Urinary bladder (tissue), 4 donors: Measurements from ENCODE around the gene PPY. TPM values are rescaled to one million over a fixed set of nuclear protein-coding genes. Genes with fewer than 3 reads are reported as not detected.
"Not testable (repeated sequence)": the region's sequence is repeated elsewhere in the genome, so short reads cannot be mapped to it uniquely, and the experiment has no call there.

Experiments
- DNase-seq: peaks from one replicate; pipeline ENCODE4 v3.0.0-alpha.2; 2015; ENCODE audit errors: extremely low spot score
- H3K27ac ChIP-seq: one replicate; pipeline ENCODE4 v1.5.1; 2013; ENCODE audit warnings: low read depth, mild to moderate bottlenecking, moderate library complexity
- H3K36me3 ChIP-seq: one replicate; pipeline ENCODE4 v1.6.1; 2013; ENCODE audit warnings: mild to moderate bottlenecking, moderate library complexity; ENCODE audit not compliant: insufficient read depth
- H3K4me1 ChIP-seq: one replicate; pipeline ENCODE4 v1.6.1; 2013; ENCODE audit warnings: mild to moderate bottlenecking, moderate library complexity; ENCODE audit not compliant: insufficient read depth
- H3K4me3 ChIP-seq: one replicate; pipeline ENCODE4 v1.5.1; 2013; ENCODE audit warnings: low read depth, low read length
- WGBS: extraction: QIAGEN DNeasy Blood & Tissue Kit; methylation state at CpG from one replicate; pipeline ENCODE4 v1.1.7; 2013; 5-methylcytosine and 5-hydroxymethylcytosine counted together
- polyA plus RNA-seq: library from polyadenylated mRNA; stranded (reverse); fragments of 200-250 nt; gene quantifications from one replicate; pipeline ENCODE4 v1.2.3, GENCODE V29; 2013
- total RNA-seq: library from RNA; depleted of rRNA; stranded (reverse); fragments of >200 nt; gene quantifications from one replicate; pipeline ENCODE4 v1.2.3, GENCODE V29; 2014
- donor health status: healthy with polysubstance abuse.
- donor health status: healthy.

The PPY gene
- total and polyA plus RNA-seq, 2 donors, result not detected

DNA sequence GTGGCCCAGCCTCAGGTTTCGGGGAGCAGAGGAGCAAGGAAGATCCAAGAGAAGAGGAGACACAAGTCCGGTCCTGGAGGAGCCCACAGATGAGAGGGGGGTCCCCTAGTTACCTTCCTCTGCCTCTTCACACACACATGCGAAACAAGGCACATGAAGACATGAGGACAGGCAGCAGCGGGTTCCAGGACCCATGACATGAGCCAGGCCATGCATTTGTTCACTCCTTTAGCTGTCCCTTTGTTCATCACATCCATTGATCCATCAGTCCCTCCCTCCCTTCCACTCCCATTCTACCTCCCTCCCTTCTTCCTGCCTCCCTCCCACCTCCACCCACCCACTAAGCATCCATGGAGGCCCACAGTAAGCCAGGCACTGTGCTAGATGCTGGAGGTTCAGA, 9.4 kb downstream of the PPY start:
- no peaks in the 10 kb centered on the region for H3K4me1 ChIP-seq
- no peak for DNase-seq
- H3K27ac ChIP-seq, result no peak overlapping the region
- no peak overlapping the region for H3K4me3 ChIP-seq
- no peaks in the 10 kb centered on the region for H3K36me3 ChIP-seq
- 95% methylated on average over 4 of the region's 4 CpGs for WGBS

DNA sequence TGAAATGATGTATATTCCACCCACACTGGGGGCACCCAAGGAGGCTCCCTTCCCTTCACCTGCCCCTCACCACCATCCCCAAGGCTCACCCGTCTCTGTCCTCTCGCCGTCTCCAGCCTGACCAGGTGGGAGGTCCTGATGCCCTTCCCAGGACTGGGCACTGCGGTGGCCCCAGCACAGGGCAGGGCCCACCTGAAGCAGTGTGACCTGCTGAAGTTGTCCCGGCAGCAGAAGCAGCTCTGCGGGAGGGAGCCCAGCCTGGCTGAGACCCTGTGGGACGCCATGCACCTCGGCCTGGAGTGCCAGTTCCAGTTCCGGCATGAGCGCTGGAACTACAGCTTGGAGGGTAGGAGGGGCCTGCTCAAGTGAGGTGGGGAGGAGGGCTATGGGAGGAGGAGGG, 9.9 kb downstream of the PPY start:
- 79% methylated on average over 10 of the region's 10 CpGs for WGBS
- no peak for DNase-seq
- Histone ChIP-seq H3K4me1 (no peaks in the 10 kb centered on the region), H3K27ac (no peak overlapping the region), H3K4me3 (no peak overlapping the region), H3K36me3 (no peaks in the 10 kb centered on the region)

DNA sequence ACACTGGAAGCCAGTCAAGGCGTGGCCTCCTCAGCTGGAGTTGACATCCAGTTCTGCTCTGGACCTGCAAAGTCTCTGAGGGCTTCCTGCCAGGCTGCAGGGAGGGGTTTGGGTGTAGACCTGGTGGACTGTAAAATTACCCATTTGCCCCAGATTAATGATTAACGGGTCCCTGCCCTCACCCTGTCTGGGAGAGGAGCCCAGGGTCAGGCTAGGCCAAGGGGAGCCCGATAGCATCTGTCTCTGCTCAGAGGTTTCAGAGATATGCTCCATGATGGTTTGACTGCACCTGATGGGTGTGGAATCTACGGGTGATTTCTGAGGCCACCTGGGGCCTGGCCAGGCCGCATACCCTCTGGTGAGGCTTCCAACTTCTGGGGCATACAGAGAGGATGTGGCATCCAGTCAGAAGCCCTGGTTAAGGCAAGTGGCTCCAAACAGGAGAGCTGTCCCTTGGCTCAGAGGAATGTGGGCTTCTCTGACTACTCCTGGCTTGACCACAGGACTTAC, 11.2 kb downstream of the PPY start:
- Histone ChIP-seq H3K36me3 (no peaks in the 10 kb centered on the region), H3K4me3 (no peak overlapping the region), H3K27ac (no peak overlapping the region), H3K4me1 (no peaks in the 10 kb centered on the region)
- no peak for DNase-seq
- 79% methylated on average over 5 of the region's 5 CpGs for WGBS

DNA sequence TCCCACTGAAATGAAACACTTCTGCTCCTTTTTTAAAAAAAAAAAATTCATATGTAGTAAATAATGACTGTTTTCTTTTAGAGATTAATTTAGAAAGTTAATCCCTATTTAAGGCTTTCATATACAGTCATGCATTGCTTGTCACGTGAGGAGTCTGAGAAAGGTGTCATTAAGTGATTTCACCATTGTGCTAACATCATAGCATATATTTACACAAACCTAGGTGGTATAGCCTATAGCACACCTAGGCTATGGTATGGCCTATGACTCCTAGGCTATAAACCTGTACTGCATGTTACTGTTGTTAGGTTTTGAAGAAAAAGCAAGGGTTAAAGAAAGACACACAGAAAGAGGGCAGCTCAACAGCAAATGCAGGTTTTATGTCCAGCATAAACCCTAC, 13.7 kb downstream of the PPY start:
- no peak overlapping the region for H3K27ac ChIP-seq
- no peaks in the 10 kb centered on the region for H3K36me3 ChIP-seq
- WGBS, result 62% methylated on average over 1 of the region's 1 CpG
- no peak overlapping the region for H3K4me3 ChIP-seq
- no peaks in the 10 kb centered on the region for H3K4me1 ChIP-seq
- no peak for DNase-seq

DNA sequence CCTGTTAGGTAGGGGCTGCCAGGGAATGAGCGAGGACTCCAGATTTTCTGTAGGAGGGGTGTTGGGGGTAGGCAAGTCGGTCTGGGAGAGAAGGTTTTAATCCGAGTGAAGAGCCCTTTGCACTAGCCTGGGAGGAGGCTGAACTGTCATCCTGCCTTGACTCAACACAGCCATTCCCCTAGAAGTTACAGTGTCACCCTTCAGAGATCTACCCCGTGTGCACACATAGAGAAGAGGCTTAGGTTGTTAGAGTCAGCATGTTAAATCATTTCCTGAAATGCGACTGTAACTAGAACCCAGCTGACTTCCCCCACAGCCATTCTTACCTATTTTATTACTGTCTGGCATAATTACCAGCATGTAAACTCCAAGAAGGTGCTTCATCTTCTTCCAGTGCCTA, 14.3 kb downstream of the PPY start:
- DNase-seq, H3K4me3 ChIP-seq, H3K4me1 ChIP-seq, H3K27ac ChIP-seq, H3K36me3 ChIP-seq: not testable (repeated sequence)
- WGBS, result 16% methylated on average over 5 of the region's 5 CpGs

DNA sequence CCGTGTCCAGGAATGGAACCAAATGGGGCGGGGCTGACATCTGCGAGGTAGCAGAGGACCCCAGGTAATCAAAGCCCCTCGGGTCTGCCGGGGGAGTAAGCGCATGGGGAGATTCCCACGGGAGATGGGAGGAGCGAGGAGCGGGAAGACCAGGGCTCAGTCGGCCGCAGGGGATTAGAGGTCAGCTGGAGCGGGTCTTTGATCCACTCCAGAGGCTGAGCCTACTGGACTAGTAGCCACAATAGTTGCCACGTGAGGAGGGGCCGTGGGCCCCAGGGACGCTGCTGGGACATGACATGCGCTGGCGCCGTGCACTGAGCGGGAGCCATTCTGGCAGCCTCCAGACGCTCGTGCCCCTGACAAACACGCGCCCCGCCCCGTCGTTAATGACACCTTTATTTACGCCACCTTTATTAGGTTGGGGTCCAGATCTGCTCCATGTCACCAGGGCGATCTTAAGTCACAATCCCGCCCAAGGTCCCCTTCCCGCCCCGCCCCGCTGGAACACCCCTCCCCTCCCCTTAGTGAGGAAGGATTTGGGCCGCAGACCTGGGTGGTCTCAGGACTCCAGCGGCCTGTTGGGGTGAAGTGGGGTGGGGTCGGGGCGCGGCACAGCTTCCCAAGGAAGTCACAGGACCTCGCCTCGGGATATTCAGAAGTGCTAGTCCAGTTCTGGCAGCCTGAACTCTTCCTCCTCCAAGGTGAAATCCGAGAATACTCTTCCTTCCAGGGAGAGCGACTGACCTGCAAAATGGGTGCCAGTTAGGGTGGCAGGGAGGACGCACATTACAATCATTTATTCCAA, 15.0 kb downstream of the PPY start:
- Histone ChIP-seq H3K4me1 (no peaks in the 10 kb centered on the region), H3K36me3 (no peaks in the 10 kb centered on the region), H3K27ac (no peak overlapping the region), H3K4me3 (no peak overlapping the region)
- DNase-seq, result no peak
- 3% methylated on average over 42 of the region's 42 CpGs for WGBS

DNA sequence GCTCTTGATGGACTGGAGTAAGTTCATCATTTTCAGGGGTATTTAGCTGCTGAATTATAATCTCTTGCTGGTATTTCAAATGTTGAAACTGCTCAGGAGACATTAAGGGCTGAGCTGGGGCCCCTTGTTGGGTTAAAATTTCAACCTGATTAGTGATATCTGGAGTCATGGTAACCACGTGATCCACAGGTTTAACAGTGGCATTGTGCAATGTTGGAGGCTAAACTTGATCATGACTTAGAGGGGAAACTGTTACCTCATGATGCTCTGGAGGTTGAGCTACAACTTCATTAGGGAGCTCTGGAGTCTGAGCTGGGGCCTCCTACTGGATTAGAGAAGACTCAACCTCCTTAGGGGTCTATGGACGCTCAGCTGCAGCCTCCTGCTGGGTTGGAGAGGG, 17.7 kb downstream of the PPY start:
- Histone ChIP-seq H3K27ac (no peak overlapping the region), H3K36me3 (no peaks in the 10 kb centered on the region), H3K4me1 (no peaks in the 10 kb centered on the region), H3K4me3 (no peak overlapping the region)
- no peak for DNase-seq
- WGBS, result 62% methylated on average over 2 of the region's 2 CpGs

DNA sequence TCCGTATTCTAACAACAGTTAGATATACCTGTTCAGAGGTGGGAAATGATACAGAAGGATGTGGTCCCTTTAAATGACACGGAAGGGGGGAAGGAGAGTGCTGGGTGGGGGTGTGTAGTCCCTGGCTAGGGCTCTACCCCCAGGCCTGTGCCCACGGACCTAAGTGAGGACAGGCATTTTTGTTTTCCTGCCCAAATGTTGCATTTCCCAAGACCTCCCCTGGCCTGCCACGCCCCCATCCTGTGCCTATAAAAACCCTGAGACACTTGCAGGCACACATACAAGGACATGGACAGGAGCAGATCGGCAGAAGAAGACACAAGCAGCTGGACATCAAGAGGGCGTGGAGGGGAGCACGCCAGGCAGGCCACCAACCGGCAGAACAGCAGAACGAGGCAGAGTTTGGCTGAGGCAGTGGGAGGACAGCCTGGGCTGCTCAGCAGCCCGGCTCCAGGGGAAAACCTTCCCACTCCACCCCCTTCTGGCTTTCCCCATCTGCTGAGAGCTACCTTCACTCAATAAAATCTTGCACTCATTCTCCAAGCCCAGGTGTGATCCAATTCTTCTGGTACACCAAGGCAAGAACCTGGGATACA, 21.7 kb downstream of the PPY start:
- DNase-seq, result no peak
- Histone ChIP-seq H3K27ac (no peak overlapping the region), H3K36me3 (no peaks in the 10 kb centered on the region), H3K4me3 (no peak overlapping the region), H3K4me1 (no peaks in the 10 kb centered on the region)
- WGBS, result 55% methylated on average over 10 of the region's 10 CpGs

DNA sequence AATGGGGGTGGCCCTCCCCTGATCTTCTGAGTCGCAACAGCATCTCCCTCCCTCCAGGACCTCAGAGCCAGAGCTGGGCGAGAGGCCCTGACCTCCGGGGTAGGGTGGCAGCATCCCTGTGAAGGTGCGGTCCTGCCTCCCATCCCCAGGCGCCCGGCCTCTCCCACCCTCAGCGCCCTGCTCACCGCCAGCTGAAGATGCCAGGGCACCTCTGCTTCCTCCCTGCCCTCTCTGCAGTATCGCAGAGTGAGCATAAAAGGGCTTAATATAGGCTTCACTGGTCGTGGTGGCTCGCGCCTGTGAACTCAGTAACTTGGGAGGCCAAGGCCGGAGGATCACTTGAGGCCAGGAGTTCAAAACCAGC, 24.3 kb downstream of the PPY start:
- no peak overlapping the region for H3K27ac ChIP-seq
- 63% methylated on average over 13 of the region's 13 CpGs for WGBS
- no peak for DNase-seq
- H3K4me3 ChIP-seq, result no peak overlapping the region
- no peaks in the 10 kb centered on the region for H3K36me3 ChIP-seq
- no peaks in the 10 kb centered on the region for H3K4me1 ChIP-seq

DNA sequence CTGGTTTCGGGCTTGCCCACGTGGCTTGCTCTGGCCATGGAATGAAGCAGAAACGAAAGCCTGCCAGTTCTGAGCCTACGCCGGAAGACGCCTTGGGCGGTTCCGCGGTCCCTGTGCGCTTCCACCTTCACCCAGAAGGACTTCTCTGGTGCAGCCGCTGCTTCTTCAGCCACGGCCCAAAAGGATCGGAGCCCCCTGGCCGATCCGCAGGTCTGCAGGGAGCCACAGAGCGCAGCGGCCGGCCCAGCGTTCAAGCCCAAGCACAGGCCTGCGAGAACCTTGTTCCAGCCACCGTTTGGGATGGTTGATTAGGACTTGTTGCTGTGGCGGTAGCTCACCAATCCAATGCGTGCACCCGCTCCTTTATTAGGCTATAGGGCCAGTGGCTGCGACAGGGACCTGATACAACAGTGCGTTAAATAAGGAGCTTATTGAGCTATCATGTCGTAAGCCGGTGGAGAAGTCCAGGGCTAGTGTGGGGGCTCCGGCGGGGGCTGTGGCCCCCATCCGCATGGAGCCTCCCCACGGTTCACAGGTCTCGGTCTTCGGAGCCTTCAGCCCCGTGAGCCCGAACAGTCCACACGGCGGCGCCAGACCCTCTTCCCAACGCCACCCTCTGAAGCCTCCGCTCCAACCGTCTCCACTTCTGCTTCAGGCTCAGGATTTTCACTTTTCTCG, 24.8 kb downstream of the PPY start:
- Histone ChIP-seq H3K4me1 (no peaks in the 10 kb centered on the region), H3K4me3 (peak overlapping the region; percentile 7), H3K36me3 (no peaks in the 10 kb centered on the region), H3K27ac (no peak overlapping the region)
- no peak for DNase-seq
- 12% methylated on average over 43 of the region's 43 CpGs for WGBS

DNA sequence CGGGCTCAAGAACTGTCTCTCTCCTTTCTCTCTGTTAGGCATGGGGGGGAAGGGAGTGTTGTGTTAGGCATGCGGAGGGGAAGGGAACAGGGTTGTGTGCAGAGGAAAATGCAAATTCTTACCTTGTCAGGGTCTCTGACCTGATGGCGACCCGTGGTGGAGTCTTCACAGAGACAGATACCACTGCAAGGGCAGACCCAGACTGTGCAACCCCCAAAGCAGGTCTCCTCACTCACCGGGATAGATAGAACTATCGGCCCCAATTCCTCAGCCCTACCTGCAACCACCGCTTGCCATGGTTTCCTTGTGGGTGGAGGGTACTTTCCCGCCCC, 25.3 kb downstream of the PPY start:
- Histone ChIP-seq H3K4me3 (no peak overlapping the region), H3K4me1 (no peaks in the 10 kb centered on the region), H3K36me3 (no peaks in the 10 kb centered on the region), H3K27ac (no peak overlapping the region)
- DNase-seq, result no peak
- 71% methylated on average over 8 of the region's 8 CpGs for WGBS

DNA sequence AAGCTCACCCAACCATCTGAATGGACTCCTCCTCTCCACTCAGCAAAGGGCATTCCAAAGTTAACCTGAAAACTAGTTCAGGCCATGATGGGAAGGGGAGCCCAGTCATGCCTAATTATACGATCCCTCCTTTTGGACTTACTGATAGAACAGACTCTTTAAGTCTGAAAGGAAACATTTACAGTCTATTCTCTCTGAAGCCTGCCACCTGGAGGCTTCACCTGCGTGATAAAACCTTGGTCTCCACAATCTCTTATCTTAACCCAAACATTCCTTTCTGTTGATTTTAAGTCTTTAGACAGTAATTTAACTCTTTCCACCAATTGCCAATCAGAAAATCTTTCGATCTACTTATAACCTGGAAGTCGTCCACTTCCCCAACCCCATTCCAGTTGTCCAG, 25.9 kb downstream of the PPY start:
- WGBS, result 71% methylated on average over 4 of the region's 4 CpGs
- no peaks in the 10 kb centered on the region for H3K36me3 ChIP-seq
- no peaks in the 10 kb centered on the region for H3K4me1 ChIP-seq
- no peak for DNase-seq
- H3K27ac ChIP-seq, result no peak overlapping the region
- H3K4me3 ChIP-seq, result no peak overlapping the region

DNA sequence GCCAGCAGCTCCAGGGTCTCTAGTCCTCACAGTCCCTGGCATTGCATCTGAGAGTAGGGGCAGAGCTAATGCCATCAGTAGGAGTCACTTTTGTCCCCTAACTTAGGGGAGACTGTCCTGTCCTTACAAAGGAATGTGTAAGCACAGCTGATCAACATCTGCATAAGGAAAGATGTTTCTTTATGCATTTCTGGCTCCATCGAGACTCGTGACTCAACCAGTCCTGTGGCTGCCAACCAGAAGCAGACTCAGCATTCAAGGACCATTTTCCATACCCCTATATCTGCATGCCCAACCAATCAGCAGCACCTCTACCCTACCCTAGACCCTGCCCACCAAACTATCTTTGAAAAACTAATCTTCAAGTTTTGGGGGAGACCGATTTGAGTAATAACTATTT, 26.7 kb downstream of the PPY start:
- Histone ChIP-seq H3K4me1 (no peaks in the 10 kb centered on the region), H3K4me3 (no peak overlapping the region), H3K27ac (no peak overlapping the region), H3K36me3 (no peaks in the 10 kb centered on the region)
- no peak for DNase-seq
- 76% methylated on average over 3 of the region's 3 CpGs for WGBS

DNA sequence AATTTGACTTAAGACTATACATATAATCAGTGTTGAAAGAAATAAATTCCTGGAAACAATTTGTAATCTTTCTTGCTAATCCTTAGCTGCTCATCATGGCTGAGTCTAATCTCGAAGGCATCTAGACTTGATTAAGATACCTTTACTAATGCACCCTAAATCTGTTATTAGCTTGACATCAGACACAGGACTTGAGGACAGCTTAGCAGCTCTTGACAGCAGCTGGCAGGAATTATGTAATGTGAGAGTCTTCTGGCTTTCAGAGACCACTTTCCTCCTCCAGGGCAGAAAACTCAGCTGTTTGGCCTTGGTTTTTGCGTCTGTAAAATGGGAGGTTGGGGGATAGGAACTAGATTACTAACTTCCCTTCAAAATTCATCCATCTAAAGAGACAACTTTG, 27.8 kb downstream of the PPY start:
- 46% methylated on average over 2 of the region's 2 CpGs for WGBS

More for the DNA sequence above, 27.8 kb downstream of the PPY start:
- Histone ChIP-seq H3K27ac (no peak overlapping the region), H3K4me3 (no peak overlapping the region), H3K4me1 (no peaks in the 10 kb centered on the region), H3K36me3 (no peaks in the 10 kb centered on the region)
- DNase-seq, result no peak
